ENCODE data around the gene FANCC. TPM values are rescaled to one million over a fixed set of nuclear protein-coding genes. Genes with fewer than 3 reads are reported as not detected.

The FANCC gene
- total and polyA plus RNA-seq, 2 of the 8 experiments (the other 6 are each of a cell fraction or from before 2014, with no cell fraction given): 7.8 to 15.2 TPM

DNA sequence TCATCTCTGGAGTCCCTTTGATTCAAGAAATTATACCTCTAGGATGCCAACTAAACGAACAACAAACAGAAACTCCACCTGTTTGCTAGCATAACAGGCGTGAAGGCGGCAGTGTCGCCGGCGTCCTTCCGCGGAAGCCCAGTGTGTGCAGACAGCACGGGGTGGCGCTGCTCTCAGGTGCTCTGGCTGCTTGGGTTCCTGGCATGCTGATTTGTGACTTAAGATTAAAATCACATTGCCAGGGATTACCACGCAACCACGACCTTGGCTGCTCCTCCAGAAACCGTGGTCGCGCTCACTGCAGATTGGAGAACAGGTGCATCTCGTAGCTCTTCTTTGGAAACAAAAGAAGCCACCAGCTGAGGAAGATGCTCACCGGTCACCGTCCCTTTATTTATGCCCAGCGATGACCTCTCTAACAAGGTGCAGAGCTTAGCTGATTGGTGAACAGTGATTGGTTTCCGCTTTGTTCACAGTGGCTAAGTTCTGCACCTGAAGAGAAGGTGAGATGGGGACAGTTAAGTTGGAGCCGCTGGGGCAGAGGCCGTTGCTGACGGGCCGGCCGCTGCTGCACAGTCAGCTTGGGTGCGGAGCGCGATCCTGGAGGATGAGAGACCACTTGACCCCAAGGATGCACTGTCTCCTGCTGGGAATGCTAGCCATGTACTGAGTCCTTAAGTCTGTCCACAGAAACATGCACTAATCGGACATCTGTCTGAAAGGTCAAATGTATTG, 232.3 kb downstream of the FANCC start:
- WGBS, 2 experiments (ENCODE audit: extremely low coverage in 1 of 2, insufficient coverage in 1 of 2, insufficient read length in 1 of 2, insufficient replicate concordance in 2 of 2, low coverage in 1 of 2, low lambda C conversion rate in 2 of 2, missing lambda C conversion rate in 1 of 2): 89% methylated on average over 29 of the region's 29 CpGs; no CpG with 5 or more reads in 1 of the 2 experiments
- no peak overlapping the region for H3K23ac ChIP-seq (ENCODE audit: insufficient read length)
- H3K27me3 ChIP-seq (replicated peaks in 1 of 4; ENCODE audit: control insufficient read depth in 3 of 4, extremely low read depth in 1 of 4, insufficient read depth in 3 of 4, low read length in 3 of 4): no peaks in the 10 kb centered on the region
- H3K4me2 ChIP-seq (ENCODE audit: insufficient read depth in 1 of 2, low read depth in 2 of 2, low read length in 2 of 2): no peak overlapping the region
- no peak overlapping the region for H3K4ac ChIP-seq (replicated peaks; ENCODE audit: insufficient read length, low read depth, low read length)
- H4K20me1 ChIP-seq (replicated peaks in 1 of 2; ENCODE audit: control insufficient read depth in 1 of 2, insufficient read depth in 2 of 2, low read length in 2 of 2): peaks cover 1 to 9% of the 10 kb centered on the region in 2 experiments
- no peak overlapping the region for H4K8ac ChIP-seq (ENCODE audit: extremely low read depth, insufficient read depth, low read length)
- H4K91ac ChIP-seq (replicated peaks; ENCODE audit: insufficient read length, low read length): no peak overlapping the region
- H3K4me3 ChIP-seq (ENCODE audit: extremely low read depth in 1 of 4, insufficient read depth in 2 of 4, low read depth in 3 of 4, low read length in 4 of 4): no peak overlapping the region
- ChIA-PET POLR2A (ENCODE audit: partially characterized antibody) (no interaction called here), CTCF (ENCODE audit: partially characterized antibody) (interaction anchor here (0.5 to 3.6 kb wide), 20 partner anchors 10 to 462 kb away, joined by 3 to 23 read pairs (median 4); no protein-coding TSS in a partner anchor)
- H3K27ac ChIP-seq (ENCODE audit: low read depth, low read length): no peak overlapping the region
- H3K79me1 ChIP-seq (ENCODE audit: low read depth, low read length): no peaks in the 10 kb centered on the region
- H2BK20ac ChIP-seq (ENCODE audit: low read length): no peak overlapping the region
- DNase-seq (ENCODE audit: low read depth in 1 of 2, low spot score in 2 of 2) (no peak), FAIRE-seq (no peak)
- no peak overlapping the region for H3K18ac ChIP-seq (ENCODE audit: extremely low read depth, low read length)
- peaks cover 2% of the 10 kb centered on the region; the same call in 1 of the 2 replicates for H3K23me2 ChIP-seq (ENCODE audit: low read depth, low read length)
- no peak overlapping the region for H2BK12ac ChIP-seq (ENCODE audit: low read depth, low read length)
- H3K14ac ChIP-seq (ENCODE audit: insufficient read length): no peak overlapping the region
- no peaks in the 10 kb centered on the region for H3K9me3 ChIP-seq (ENCODE audit: insufficient read depth in 2 of 2, low read depth in 1 of 2, low read length in 1 of 2)
- H2AK5ac ChIP-seq (ENCODE audit: low read depth, low read length): no peak overlapping the region
- H2BK120ac ChIP-seq (replicated peaks; ENCODE audit: low read depth, low read length): no peak overlapping the region
- H3K9ac ChIP-seq (replicated peaks in 1 of 4; ENCODE audit: extremely low read depth in 1 of 4, low read depth in 3 of 4, low read length in 3 of 4): no peak overlapping the region
- H3K56ac ChIP-seq (replicated peaks; ENCODE audit: insufficient read length, low read depth, low read length): no peak overlapping the region
- H4K5ac ChIP-seq (ENCODE audit: insufficient read length, low read depth, low read length): no peak overlapping the region
- peaks cover 0 to 5% (median 0%) of the 10 kb centered on the region in 4 experiments; a peak in 1 of 7 replicates for H3K4me1 ChIP-seq (replicated peaks in 1 of 4; ENCODE audit: control insufficient read depth in 3 of 4, insufficient read depth in 4 of 4, low read length in 3 of 4)
- H2BK15ac ChIP-seq (ENCODE audit: low read length): no peak overlapping the region
- H2BK5ac ChIP-seq (ENCODE audit: low read depth, low read length): no peak overlapping the region
- H2AFZ ChIP-seq (ENCODE audit: low read length): no peak overlapping the region
- peaks cover 0 to 6% (median 1%) of the 10 kb centered on the region in 4 experiments; a peak in 2 of 8 replicates for H3K36me3 ChIP-seq (ENCODE audit: control insufficient read depth in 2 of 4, insufficient read depth in 4 of 4, low read length in 3 of 4)
- no peaks in the 10 kb centered on the region for H3K79me2 ChIP-seq (ENCODE audit: control insufficient read depth in 1 of 2, insufficient read depth in 2 of 2, low read length in 2 of 2)
- TF ChIP-seq BACH1 (IDR thresholded peaks at IDR 0.05; ENCODE audit: low read length) (no peak), CHD1 (IDR thresholded peaks at IDR 0.05; ENCODE audit: low read depth, low read length) (no peak), TEAD4 (IDR thresholded peaks at IDR 0.05; ENCODE audit: low read depth, low read length) (no peak), HDAC6 (IDR thresholded peaks at IDR 0.05; ENCODE audit: low read depth, low read length) (no peak), SP1 (IDR thresholded peaks at IDR 0.05; ENCODE audit: low read depth, low read length) (no peak), RXRA (IDR thresholded peaks at IDR 0.05; ENCODE audit: insufficient read depth, low read depth, low read length) (no peak), KDM4A (IDR thresholded peaks at IDR 0.05; ENCODE audit: low read depth, low read length, severe bottlenecking) (no peak), TAF1 (IDR thresholded peaks at IDR 0.05; ENCODE audit: low read depth, low read length) (no peak), FOSL1 (IDR thresholded peaks at IDR 0.05; ENCODE audit: insufficient read depth, low read depth, low read length) (no peak), RFX5 (IDR thresholded peaks at IDR 0.05; ENCODE audit: borderline replicate concordance, low read depth, low read length) (no peak), EGR1 (IDR thresholded peaks at IDR 0.05; ENCODE audit: borderline replicate concordance, low read depth, low read length) (no peak), POLR2AphosphoS5 (IDR thresholded peaks at IDR 0.05; ENCODE audit: low read depth, low read length) (no peak)
- TF ChIP-seq, protein P1, sequence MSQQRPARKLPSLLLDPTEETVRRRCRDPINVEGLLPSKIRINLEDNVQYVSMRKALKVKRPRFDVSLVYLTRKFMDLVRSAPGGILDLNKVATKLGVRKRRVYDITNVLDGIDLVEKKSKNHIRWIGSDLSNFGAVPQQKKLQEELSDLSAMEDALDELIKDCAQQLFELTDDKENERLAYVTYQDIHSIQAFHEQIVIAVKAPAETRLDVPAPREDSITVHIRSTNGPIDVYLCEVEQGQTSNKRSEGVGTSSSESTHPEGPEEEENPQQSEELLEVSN (IDR thresholded peaks at IDR 0.05): no peak
